Activated CD8-positive, alpha-beta memory T cell treated with anti-CD3 and anti-CD28 coated beads, Interleukin-2, amount 50 U/mL, for 1 hour (primary cell): ENCODE measurements around the gene GPRC5C.

Source experiments
- DNase-seq: peaks from one replicate; pipeline ENCODE4 v3.0.0-alpha.2; 2020; ENCODE audit errors: extremely low read depth

The GPRC5C gene

GRCh38 chr17:74407384-74407783, 24.5 kb upstream of the GPRC5C start:
- no peak for DNase-seq

- no peak for DNase-seq
These were observed 23.6 kb upstream of the GPRC5C start for GRCh38 chr17:74408262-74408661.

GRCh38 chr17:74408815-74409214, 23.1 kb upstream of the GPRC5C start:
- no peak for DNase-seq

GRCh38 chr17:74410001-74410443, 21.9 kb upstream of the GPRC5C start:
- no peak for DNase-seq

GRCh38 chr17:74412581-74412980, 19.3 kb upstream of the GPRC5C start:
- no peak for DNase-seq

- DNase-seq = no peak
These were observed 18.4 kb upstream of the GPRC5C start for GRCh38 chr17:74413491-74413890.

- DNase-seq = no peak
These were observed 17.4 kb upstream of the GPRC5C start for GRCh38 chr17:74414510-74414909.

- DNase-seq = no peak
These were observed 16.1 kb upstream of the GPRC5C start for GRCh38 chr17:74415608-74416396.

GRCh38 chr17:74417178-74418045, 14.5 kb upstream of the GPRC5C start:
- no peak for DNase-seq

- no peak for DNase-seq
These were observed 11.9 kb upstream of the GPRC5C start for GRCh38 chr17:74419928-74420411.

GRCh38 chr17:74424117-74424516, 7.8 kb upstream of the GPRC5C start:
- no peak for DNase-seq

- no peak for DNase-seq
These were observed 7.2 kb upstream of the GPRC5C start for GRCh38 chr17:74424657-74425056.

- no peak for DNase-seq
These were observed 5.3 kb upstream of the GPRC5C start for GRCh38 chr17:74426551-74427047.

GRCh38 chr17:74427048-74427762, 4.7 kb upstream of the GPRC5C start:
- DNase-seq = no peak

- no peak for DNase-seq
These were observed 4.1 kb upstream of the GPRC5C start for GRCh38 chr17:74427763-74428153.

GRCh38 chr17:74429604-74430384, 2.1 kb upstream of the GPRC5C start:
- no peak for DNase-seq

GRCh38 chr17:74430385-74430705, 1.5 kb upstream of the GPRC5C start:
- no peak for DNase-seq

GRCh38 chr17:74430706-74431567, 951 bp upstream of the GPRC5C start:
- DNase-seq = no peak

GRCh38 chr17:74432424-74432690, 469 bp downstream of the GPRC5C start:
- DNase-seq = no peak

GRCh38 chr17:74432766-74433391, 991 bp downstream of the GPRC5C start:
- no peak for DNase-seq
